Endothelial cell of umbilical vein (primary cell): ENCODE results near the gene PRKCG. TPM values are rescaled to one million over a fixed set of nuclear protein-coding genes. Genes with fewer than 3 reads are reported as not detected.

ENCODE experiments used
- BruUV-seq: library from RNA; stranded (reverse); fragments of 400-500 nt; replicated peaks from 2 replicates; lab custom pipeline; 2021; lab: Mats Ljungman, UMichigan
- CTCF ChIA-PET: fragments of 300-600, 350-600 bp; sonication (Branson Sonifier 250); formaldehyde crosslinking; loops from one replicate; lab custom pipeline; 2021; ENCODE audit warnings: antibody characterized with exemption, inconsistent platforms; lab: Charles Lee
- POLR2A ChIA-PET: fragments of 300-600, 350-600 bp; sonication (Branson Sonifier 250); formaldehyde crosslinking; loops from one replicate; lab custom pipeline; 2021; ENCODE audit warnings: antibody characterized with exemption, inconsistent platforms; lab: Charles Lee
- DNase-seq: peaks from one replicate; pipeline ENCODE4 v3.0.0-alpha.2; 2011; ENCODE audit warnings: low read depth, low spot score
- FAIRE-seq: peaks from 2 replicates; lab custom pipeline; 2011; peaks lifted over from hg19 to GRCh38; lab: Jason Lieb, UNC
- H2AFZ ChIP-seq: 2 replicates; pipeline ENCODE4 v1.6.0; 2012; ENCODE audit warnings: low read depth, low read length, control low read depth, inconsistent platforms
- H3K27ac ChIP-seq: 2 replicates; pipeline ENCODE4 v1.5.1; 2011; ENCODE audit warnings: low read depth, mild to moderate bottlenecking, control low read depth, low read length, moderate library complexity; ENCODE audit not compliant: insufficient read depth
- H3K27me3 ChIP-seq, 2 experiments: 2 replicates each; pipeline versions ENCODE4 v1.6.0 to v1.6.1; 2011; ENCODE audit warnings: low read length in 2 of 2, mixed read lengths in 1 of 2; ENCODE audit not compliant: control insufficient read depth in 2 of 2, insufficient read depth in 2 of 2
- H3K36me3 ChIP-seq, 2 experiments: 2 replicates in 1 of 2; 3 replicates in 1 of 2; pipeline ENCODE4 v1.5.1; 2011; ENCODE audit warnings: low read length in 2 of 2, mild to moderate bottlenecking in 1 of 2, moderate library complexity in 1 of 2; ENCODE audit not compliant: control insufficient read depth in 2 of 2, insufficient read depth in 2 of 2; ENCODE audit errors: extremely low read depth in 1 of 2
- H3K4me1 ChIP-seq: 3 replicates; pipeline ENCODE4 v1.5.1; 2011; ENCODE audit warnings: mild to moderate bottlenecking, low read length; ENCODE audit not compliant: control insufficient read depth, insufficient read depth; ENCODE audit errors: extremely low read depth
- H3K4me2 ChIP-seq: 2 replicates; pipeline ENCODE4 v1.6.1; 2011; ENCODE audit warnings: low read length, control low read depth, mixed read lengths; ENCODE audit not compliant: insufficient read depth
- H3K4me3 ChIP-seq, 3 experiments: fragments of 200-600 bp in 1 of 3; sonication (generic), shearing (Covaris generic) in 1 of 3; replicated peaks in 1 of 3; 2 replicates each; pipeline ENCODE4 v1.5.1; 2011 to 2016; ENCODE audit warnings: control low read depth in 3 of 3, low read length in 3 of 3, mild to moderate bottlenecking in 2 of 3, inconsistent platforms in 1 of 3, low read depth in 1 of 3, moderate library complexity in 1 of 3; ENCODE audit not compliant: insufficient read depth in 1 of 3
- H3K79me2 ChIP-seq: 2 replicates; pipeline ENCODE4 v1.6.0; 2012; ENCODE audit warnings: low read length, inconsistent platforms; ENCODE audit not compliant: control insufficient read depth, insufficient read depth
- H3K9ac ChIP-seq: replicated peaks from 2 replicates; pipeline ENCODE3; 2011; ENCODE audit warnings: low read length, control low read depth; ENCODE audit not compliant: insufficient read depth; ENCODE audit errors: extremely low read depth
- H3K9me1 ChIP-seq: replicated peaks from 3 replicates; pipeline ENCODE4 v1.6.0; 2011; ENCODE audit warnings: mild to moderate bottlenecking, low read length; ENCODE audit not compliant: control insufficient read depth, insufficient read depth; ENCODE audit errors: extremely low read depth
- H3K9me3 ChIP-seq: replicated peaks from 2 replicates; pipeline ENCODE4 v1.5.1; 2012; ENCODE audit warnings: low read length, inconsistent platforms; ENCODE audit not compliant: control insufficient read depth, insufficient read depth
- H4K20me1 ChIP-seq: replicated peaks from 2 replicates; pipeline ENCODE3; 2011; ENCODE audit warnings: mild to moderate bottlenecking, low read length; ENCODE audit not compliant: control insufficient read depth, insufficient read depth; ENCODE audit errors: extremely low read depth
- EZH2 ChIP-seq: IDR thresholded peaks from 2 replicates; pipeline ENCODE4 v1.6.1; 2012; ENCODE audit warnings: borderline replicate concordance, low read depth, mild to moderate bottlenecking, moderate library complexity, low read length, inconsistent platforms; ENCODE audit not compliant: severe bottlenecking
- FOS ChIP-seq: IDR thresholded peaks from 2 replicates; pipeline ENCODE4 v1.6.1; 2011; ENCODE audit warnings: mild to moderate bottlenecking, low read length, moderate library complexity, borderline replicate concordance; ENCODE audit not compliant: insufficient read depth
- GATA2 ChIP-seq: IDR thresholded peaks from 2 replicates; pipeline ENCODE4 v1.7.0; 2011; ENCODE audit warnings: low read depth, mild to moderate bottlenecking, moderate library complexity, mixed read lengths, low read length; ENCODE audit not compliant: insufficient read length, insufficient read depth
- JUN ChIP-seq: IDR thresholded peaks from 2 replicates; pipeline ENCODE4 v1.6.1; 2011; ENCODE audit warnings: borderline replicate concordance, low read depth; ENCODE audit not compliant: insufficient read length, insufficient read depth
- MYC ChIP-seq: IDR thresholded peaks from one replicate; pipeline ENCODE4 v1.6.1; 2011; ENCODE audit warnings: mild to moderate bottlenecking, low read depth, low read length
- POLR2A ChIP-seq: IDR thresholded peaks from 2 replicates; pipeline ENCODE4 v1.6.1; 2012; ENCODE audit warnings: low read depth, mild to moderate bottlenecking, control low read depth, low read length
- POLR2AphosphoS5 ChIP-seq: IDR thresholded peaks from 2 replicates; pipeline ENCODE4 v1.6.1; 2012; ENCODE audit warnings: low read depth, mild to moderate bottlenecking, control low read depth, low read length, moderate library complexity; ENCODE audit not compliant: insufficient read depth
- dilution Hi-C: fragments of 300-500 bp; cut with MboI; formaldehyde crosslinking; loops from one replicate; pipeline ENCODE4 v1.15.0; 2019; ENCODE audit warnings: low sequenced_read_pairs; ENCODE audit not compliant: extremely low pct_ligation_motif_present
- intact Hi-C: fragments of 100-400 bp; cut with micrococcal nuclease; formaldehyde crosslinking; loops from one replicate; pipeline ENCODE4 v1.10.0; 2022
- polyA plus RNA-seq, 4 experiments: library from polyadenylated mRNA; depleted of rRNA in 3 of 4; stranded (reverse) in 3 of 4; unstranded in 1 of 4; fragments of >200 nt; gene quantifications; 2 replicates each; pipeline versions ENCODE4 v1.2.1 to v1.2.3, GENCODE V29; 2011 to 2012; ENCODE audit warnings: missing spikeins in 1 of 4
- total RNA-seq: library from RNA; stranded (reverse); gene quantifications from 2 replicates; pipeline ENCODE4 v1.2.3, GENCODE V29; 2021
- TF ChIP-seq, protein P1 (sequence below), 2 donors: IDR thresholded peaks; 1 replicate in 1 of 2; 2 replicates in 1 of 2; pipeline ENCODE4 v1.5.1; 2011; ENCODE audit warnings: low read length in 2 of 2, mild to moderate bottlenecking in 2 of 2, moderate library complexity in 2 of 2, control low read depth in 1 of 2, inconsistent platforms in 1 of 2, low read depth in 1 of 2; ENCODE audit not compliant: insufficient read depth in 1 of 2; ENCODE audit errors: extremely low read depth in 1 of 2
- TF ChIP-seq, protein P2 (sequence below): IDR thresholded peaks from 2 replicates; pipeline ENCODE4 v1.6.1; 2011; ENCODE audit not compliant: insufficient read depth, insufficient read length

PRKCG gene
- total and polyA plus RNA-seq, 2 donors (not counting 3 experiments of a cell fraction or from before 2014, with no cell fraction given): 0.07 TPM; not detected in 1

GRCh38 chr19:53945441-53945840 lies 63.4 kb downstream of the PRKCG start:
- Histone ChIP-seq H3K9ac (no peak overlapping the region), H3K4me2 (no peak overlapping the region), H3K79me2 (no peaks in the 10 kb centered on the region), H3K27me3 (peaks cover 11 to 30% of the 10 kb centered on the region in 2 experiments), H3K36me3 (no peaks in the 10 kb centered on the region), H3K9me1 (no peaks in the 10 kb centered on the region), H3K9me3 (no peaks in the 10 kb centered on the region), H3K4me1 (no peaks in the 10 kb centered on the region), H3K27ac (no peak overlapping the region), H2AFZ (no peak overlapping the region), H4K20me1 (no peaks in the 10 kb centered on the region), H3K4me3 (no peak overlapping the region)
- dilution Hi-C loops: no loop called here
- POLR2A ChIA-PET: no interaction called here
- intact Hi-C loops: no loop called here
- TF ChIP-seq GATA2: no peak
- TF ChIP-seq, protein P1, sequence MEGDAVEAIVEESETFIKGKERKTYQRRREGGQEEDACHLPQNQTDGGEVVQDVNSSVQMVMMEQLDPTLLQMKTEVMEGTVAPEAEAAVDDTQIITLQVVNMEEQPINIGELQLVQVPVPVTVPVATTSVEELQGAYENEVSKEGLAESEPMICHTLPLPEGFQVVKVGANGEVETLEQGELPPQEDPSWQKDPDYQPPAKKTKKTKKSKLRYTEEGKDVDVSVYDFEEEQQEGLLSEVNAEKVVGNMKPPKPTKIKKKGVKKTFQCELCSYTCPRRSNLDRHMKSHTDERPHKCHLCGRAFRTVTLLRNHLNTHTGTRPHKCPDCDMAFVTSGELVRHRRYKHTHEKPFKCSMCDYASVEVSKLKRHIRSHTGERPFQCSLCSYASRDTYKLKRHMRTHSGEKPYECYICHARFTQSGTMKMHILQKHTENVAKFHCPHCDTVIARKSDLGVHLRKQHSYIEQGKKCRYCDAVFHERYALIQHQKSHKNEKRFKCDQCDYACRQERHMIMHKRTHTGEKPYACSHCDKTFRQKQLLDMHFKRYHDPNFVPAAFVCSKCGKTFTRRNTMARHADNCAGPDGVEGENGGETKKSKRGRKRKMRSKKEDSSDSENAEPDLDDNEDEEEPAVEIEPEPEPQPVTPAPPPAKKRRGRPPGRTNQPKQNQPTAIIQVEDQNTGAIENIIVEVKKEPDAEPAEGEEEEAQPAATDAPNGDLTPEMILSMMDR (IDR thresholded peaks at IDR 0.05; ENCODE audit: extremely low read depth in 1 of 2, insufficient read depth in 1 of 2, low read depth in 1 of 2, low read length in 2 of 2): no peak
- TF ChIP-seq MYC: no peak
- TF ChIP-seq, protein P2, sequence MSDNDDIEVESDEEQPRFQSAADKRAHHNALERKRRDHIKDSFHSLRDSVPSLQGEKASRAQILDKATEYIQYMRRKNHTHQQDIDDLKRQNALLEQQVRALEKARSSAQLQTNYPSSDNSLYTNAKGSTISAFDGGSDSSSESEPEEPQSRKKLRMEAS: no peak
- no peak for TF ChIP-seq POLR2AphosphoS5
- TF ChIP-seq POLR2A: no peak
- TF ChIP-seq EZH2: no peak
- TF ChIP-seq FOS: no peak
- TF ChIP-seq JUN: no peak
- FAIRE-seq (no peak), DNase-seq (no peak)
- CTCF ChIA-PET: interaction anchor here (1.7 kb wide), 1 partner anchor 78 kb away, joined by 6 read pairs; no protein-coding TSS in a partner anchor
- no TSS peak for BruUV-seq
